ENCODE data around the gene LRRC31. TPM values are rescaled to one million over a fixed set of nuclear protein-coding genes. Genes with fewer than 3 reads are reported as not detected.

Gene LRRC31
- total RNA-seq, 2 experiments from 2014 or later, result not detected

DNA sequence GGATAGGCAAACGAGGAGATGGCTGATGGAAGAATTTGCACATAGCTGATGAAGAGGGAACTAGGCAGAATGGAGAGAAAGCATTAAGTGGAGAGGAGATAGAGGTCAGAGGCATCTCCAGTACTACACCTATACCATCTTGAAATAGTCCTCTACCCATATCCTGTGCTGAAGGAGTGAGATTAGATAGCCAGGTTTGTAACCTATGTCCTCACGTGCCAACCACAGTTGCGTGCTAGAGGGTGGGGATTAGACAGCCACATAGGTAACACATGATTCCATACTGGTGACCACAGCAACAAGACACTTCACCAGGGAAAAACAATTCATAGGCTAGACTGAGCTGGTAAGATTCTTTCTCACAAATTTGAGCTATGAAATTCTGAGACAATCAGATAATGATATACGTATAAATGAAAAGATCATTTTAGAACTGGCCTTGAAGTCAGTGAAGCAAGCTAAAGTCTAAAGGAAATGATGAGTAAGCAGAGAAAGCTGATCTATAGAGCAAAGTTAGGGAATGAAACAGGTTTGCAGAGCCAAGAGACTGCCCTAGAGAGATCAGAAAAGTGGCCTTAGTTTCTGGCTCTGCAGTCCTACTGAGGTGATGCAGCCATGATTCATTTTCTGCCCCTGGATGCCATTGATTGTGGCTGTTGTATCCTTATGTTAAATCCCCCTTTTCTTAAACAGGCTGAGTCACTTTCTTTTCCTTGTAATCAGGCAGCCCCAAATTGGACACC, 78.9 kb downstream of the LRRC31 start:
- CTCF ChIA-PET, result no interaction called here
- Mint-ChIP-seq H3K4me3 (no peak overlapping the region), H3K27ac (no peak overlapping the region)

GRCh38 chr3:169790219-169790618, 79.5 kb downstream of the LRRC31 start:
- H3K4me3 Mint-ChIP-seq, result no peak overlapping the region
- no peak for DNase-seq
- no peaks in the 10 kb centered on the region for H3K27me3 Mint-ChIP-seq
- peaks cover 29% of the 10 kb centered on the region for H3K4me1 Mint-ChIP-seq
- H3K27ac Mint-ChIP-seq, result no peak overlapping the region
- H3K9me3 Mint-ChIP-seq, result no peaks in the 10 kb centered on the region
- POLR2A ChIA-PET, result interaction anchor here (1.0 kb wide), 1 partner anchor 15 kb away, joined by 3 read pairs; no protein-coding TSS in a partner anchor
- peaks cover 66% of the 10 kb centered on the region for H3K36me3 Mint-ChIP-seq (ENCODE audit: low read depth)
- CTCF ChIA-PET, result no interaction called here

More for the DNA sequence above, 78.9 kb downstream of the LRRC31 start:
- peaks cover 60% of the 10 kb centered on the region for H3K36me3 Mint-ChIP-seq (ENCODE audit: low read depth)
- H3K4me1 Mint-ChIP-seq, result peaks cover 27% of the 10 kb centered on the region
- no peaks in the 10 kb centered on the region for H3K27me3 Mint-ChIP-seq
- H3K9me3 Mint-ChIP-seq, result no peaks in the 10 kb centered on the region
- DNase-seq, result no peak
- POLR2A ChIA-PET, result interaction anchor here (0.9 to 1.0 kb wide), 2 partner anchors 15 to 18 kb away, joined by 3 to 4 read pairs; partner anchors contain the start of gene MYNN

Other genes starting within 250 kb of the LRRC31 start
- not detected for gene MECOM, start 206.2 kb downstream of the LRRC31 start, total RNA-seq
- gene TERC, start 104.9 kb downstream of the LRRC31 start, total RNA-seq, result 1 to 10 TPM; 1.9 to 4.0 TPM
- gene ACTRT3, start 100.4 kb downstream of the LRRC31 start, total RNA-seq, result under 1 TPM; 0.43 to 0.58 TPM
- gene MYNN, start 96.5 kb downstream of the LRRC31 start, total RNA-seq, result 10 to 100 TPM; 14.9 to 15.6 TPM
- not detected for gene LRRIQ4, start 57.1 kb downstream of the LRRC31 start, total RNA-seq
- gene LRRC34, start 57.0 kb downstream of the LRRC31 start, total RNA-seq, result 1 to 10 TPM; 5.6 to 6.0 TPM
- not detected for gene SAMD7, start 41.6 kb upstream of the LRRC31 start, total RNA-seq
- 10 to 100 TPM; 53.7 to 57.9 TPM for gene SEC62, start 96.9 kb upstream of the LRRC31 start, total RNA-seq
- 10 to 100 TPM; 13.8 TPM for gene GPR160, start 168.1 kb upstream of the LRRC31 start, total RNA-seq